HK-2 (cell line): ENCODE results near the gene SLC3A2.
"Not testable (repeated sequence)": the region's sequence is repeated elsewhere in the genome, so short reads cannot be mapped to it uniquely, and the experiment has no call there.

Source experiments
- DNase-seq: peaks from one replicate; pipeline ENCODE4 v3.0.0-alpha.2; 2018; ENCODE audit not compliant: unreplicated experiment

The SLC3A2 gene

GRCh38 chr11:62880803-62881578 is at the start of gene SLC3A2:
TSS of gene SLC3A2 (plus strand) at chr11:62880896. CDS start at chr11:62881024, 128 bp downstream.
- DNase-seq = peak; percentile 79

GRCh38 chr11:62830904-62831519 is 49.7 kb upstream of the SLC3A2 start:
- DNase-seq = no peak

- peak; percentile 96 for DNase-seq
These were observed 49.0 kb upstream of the SLC3A2 start, which contains the start of gene STX5 for GRCh38 chr11:62831520-62832335. TSS of gene STX5 (minus strand) at chr11:62832051. CDS start at chr11:62831243, 808 bp downstream.

DNA sequence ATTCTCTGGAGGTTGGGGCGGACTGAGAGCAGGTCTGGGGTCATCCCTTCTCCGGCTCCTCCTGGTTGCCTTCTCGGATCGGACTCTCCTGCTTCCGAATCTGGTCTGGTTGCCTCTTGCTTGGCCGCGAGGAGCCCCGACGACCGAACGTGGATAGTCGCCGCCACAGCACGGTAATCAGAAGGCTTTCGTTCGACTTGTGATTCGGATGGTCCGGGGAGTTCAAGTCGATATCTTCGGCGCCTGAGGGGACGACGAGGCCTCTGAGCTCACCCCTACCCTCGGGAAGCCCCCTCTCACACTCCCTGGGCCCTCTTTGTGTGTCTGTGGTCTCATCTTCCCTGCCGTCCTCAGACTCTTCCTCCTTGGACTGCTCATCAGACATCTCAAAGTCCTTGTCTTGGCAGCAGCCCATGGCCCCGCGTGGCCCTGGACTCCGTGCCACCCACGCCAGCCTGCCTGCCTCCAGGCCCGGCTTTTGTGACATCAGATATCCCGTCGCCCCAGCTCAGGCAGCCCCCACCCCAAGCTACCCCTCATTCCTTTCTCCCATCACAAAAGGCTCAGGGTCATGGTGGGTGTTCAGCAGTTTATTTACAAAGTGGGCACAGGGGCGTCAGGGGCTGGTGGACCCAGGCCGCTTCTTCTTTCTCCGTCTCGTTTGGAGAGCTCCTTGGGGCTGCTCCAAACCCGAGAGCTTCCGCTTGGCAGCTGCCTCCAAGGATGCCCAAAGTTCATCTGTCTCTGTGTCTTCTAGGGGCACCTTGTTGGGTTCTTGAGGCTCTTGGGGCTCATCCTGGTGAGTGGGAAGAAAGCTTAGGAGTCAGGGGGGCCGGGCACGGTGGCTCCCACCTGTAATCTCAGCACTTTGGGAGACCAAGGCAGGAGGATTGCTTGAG is 48.1 kb upstream of the SLC3A2 start, which contains the start of gene TEX54:
Gene TEX54 (minus strand): TSS at position 506 of the 899 bp plus-strand sequence.
- no peak for DNase-seq

DNA sequence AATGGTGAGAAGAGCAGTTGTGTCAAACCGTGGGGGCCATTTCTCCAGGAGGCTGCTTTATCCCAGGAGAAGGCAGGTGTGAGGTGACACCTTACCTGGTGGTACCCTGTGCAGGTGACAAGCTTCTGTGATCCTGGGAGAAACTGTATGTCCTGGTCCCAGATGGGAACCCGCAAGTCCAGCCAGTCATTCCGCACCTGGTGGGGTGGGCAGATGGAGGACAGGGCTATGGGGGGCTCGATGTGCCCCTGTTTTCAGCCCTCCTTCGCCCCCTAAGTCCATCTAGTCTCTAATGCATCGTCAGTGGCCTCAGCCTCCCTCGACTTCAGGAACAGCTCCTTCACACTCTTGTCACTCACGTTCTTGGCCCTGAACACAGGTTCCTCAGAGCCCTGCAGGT is 45.4 kb upstream of the SLC3A2 start:
- no peak for DNase-seq

- DNase-seq = peak; percentile 76
These were observed 41.4 kb upstream of the SLC3A2 start, which contains the start of gene WDR74 for GRCh38 chr11:62839050-62839945. TSS of gene WDR74 (minus strand) at chr11:62839590. CDS start at chr11:62839570, 20 bp downstream.

DNA sequence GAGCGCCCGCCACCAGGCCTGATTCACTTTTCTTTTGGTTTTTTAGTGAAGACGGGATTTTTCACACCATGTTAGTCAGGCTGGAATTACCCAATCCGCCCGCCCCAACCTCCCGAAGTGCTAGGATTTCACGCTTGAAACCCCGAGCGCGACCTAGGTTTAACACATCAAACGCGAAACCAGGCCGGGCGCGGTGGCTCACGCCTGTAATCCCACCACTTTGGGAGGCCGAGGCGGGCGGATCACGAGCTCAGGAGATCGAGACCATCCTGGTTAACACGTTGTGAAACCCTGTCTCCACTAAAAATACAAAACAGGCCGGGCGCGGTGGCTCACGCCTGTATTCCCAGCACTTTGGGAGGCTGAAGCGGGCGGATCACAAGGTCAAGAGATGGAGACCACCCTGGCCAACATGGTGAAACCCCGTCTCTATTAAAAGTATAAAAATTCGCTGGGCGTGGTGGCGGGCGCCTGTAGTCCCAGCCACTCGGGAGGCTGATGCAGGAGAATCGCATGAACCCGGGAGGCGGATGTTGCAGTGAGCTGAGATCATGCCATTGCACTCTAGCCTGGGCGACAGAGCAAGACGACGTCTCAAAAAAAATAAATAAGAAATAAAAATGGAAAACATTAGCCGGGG is 39.9 kb upstream of the SLC3A2 start:
- DNase-seq = peak; percentile 67

- DNase-seq = peak; percentile 68
These were observed 39.1 kb upstream of the SLC3A2 start for GRCh38 chr11:62841361-62842170.

DNA sequence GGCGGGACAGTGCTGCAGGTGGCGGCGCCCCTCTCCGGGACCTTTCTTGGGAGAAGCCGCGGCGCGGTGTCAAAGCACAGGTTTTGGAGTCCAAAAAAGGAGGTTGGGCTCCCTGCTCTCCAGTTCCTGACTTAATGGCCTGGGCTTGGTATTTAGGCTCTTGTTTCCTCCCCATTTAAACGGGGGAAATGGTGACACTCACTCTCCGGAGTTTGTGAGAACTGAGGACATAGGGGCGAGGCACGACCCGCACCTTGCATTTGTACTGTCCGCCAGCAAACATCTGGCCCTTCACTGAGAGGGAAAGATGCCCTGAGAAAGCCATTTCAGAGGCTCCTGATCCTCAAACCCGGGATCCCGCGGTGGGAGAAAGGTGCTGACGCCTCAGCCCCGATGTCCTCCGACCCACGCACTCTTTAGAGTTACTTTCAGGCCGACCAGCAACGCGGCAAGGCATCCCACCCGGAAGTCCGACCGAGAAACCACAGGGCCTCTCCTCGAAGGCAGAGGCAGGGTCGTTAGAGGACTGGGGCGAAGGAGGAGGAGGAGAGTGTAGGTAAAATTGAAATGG is 38.4 kb upstream of the SLC3A2 start:
- DNase-seq = no peak

DNA sequence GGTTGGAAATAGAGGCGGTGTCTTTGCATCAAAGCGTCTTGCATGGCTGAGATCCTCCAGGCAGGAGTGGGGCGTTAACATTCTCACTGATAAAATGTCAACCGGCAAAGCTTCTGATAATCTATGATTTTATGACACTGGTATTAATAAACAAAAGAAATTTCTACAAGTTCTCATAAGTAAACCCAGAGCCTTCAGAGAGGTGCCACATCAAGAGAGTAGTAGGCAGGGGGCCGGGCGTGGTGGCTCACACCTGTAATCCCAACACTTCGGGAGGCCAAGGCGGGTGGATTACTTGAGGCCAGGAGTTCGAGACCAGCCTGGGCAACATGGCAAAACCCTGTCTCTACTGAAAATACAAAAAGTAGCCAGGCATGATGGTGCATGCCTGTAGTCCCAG is 37.8 kb upstream of the SLC3A2 start:
- DNase-seq = not testable (repeated sequence)

- DNase-seq = no peak
These were observed 37.2 kb upstream of the SLC3A2 start for GRCh38 chr11:62843466-62843865.

DNA sequence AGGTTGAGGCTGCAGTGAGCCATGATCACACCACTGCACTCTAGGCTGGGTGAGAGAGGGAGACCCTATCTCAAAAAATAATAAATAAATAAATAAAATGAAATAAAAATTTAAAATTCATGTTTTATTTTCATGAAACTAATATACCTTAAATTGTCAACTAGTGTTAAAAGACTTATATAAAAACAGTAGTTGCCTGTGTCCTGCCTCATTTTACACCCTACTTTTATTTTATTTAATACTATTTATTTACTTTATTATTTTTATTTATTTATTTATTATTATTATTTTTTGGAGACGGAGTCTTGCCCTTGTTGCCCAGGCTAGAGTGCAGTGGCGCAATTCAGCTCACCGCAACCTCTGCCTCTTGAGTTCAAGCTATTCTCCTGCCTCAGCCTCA is 36.5 kb upstream of the SLC3A2 start:
- no peak for DNase-seq

- DNase-seq = no peak
These were observed 34.5 kb upstream of the SLC3A2 start for GRCh38 chr11:62846177-62846576.

- DNase-seq = no peak
These were observed 32.9 kb upstream of the SLC3A2 start for GRCh38 chr11:62847767-62848314.

GRCh38 chr11:62850911-62851806 is 29.5 kb upstream of the SLC3A2 start:
- peak; percentile 57 for DNase-seq

DNA sequence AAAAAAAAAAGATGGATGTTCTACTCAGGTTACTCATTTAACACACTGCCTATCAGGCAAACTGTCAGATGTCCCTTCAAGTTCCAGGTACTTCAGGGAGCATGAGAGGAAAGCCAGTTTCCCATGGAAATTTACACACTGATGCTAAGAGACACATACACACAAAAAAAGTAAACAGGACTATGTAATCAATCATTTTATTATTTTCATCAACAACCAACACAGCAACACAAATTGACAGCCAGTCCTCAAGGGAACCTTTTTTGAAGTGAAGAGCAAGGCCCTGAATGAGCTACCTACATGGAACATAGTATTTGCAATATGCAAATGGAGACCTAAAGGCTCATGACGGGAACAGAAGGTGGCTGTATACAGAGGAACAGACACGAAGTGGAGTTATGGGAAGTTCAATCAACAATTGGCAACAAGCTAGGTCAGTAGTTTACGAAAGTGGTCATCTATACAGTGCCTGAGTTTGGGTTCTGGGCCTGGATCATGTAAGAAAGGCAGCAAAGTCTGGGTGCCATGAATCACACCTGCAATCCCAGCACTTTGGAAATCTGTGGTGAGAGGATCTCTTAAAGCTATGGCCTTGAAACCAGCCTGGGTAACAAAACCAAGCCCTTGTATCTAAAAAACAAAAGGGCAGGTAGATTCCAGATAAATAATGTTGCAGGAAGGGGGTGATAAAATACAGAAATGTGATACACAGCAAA is 28.7 kb upstream of the SLC3A2 start:
- DNase-seq = no peak
